ENCODE measurements around the gene FAF1.
A peak's percentile ranks its signal among the peaks of the same experiment; 100 is the strongest.

DNA sequence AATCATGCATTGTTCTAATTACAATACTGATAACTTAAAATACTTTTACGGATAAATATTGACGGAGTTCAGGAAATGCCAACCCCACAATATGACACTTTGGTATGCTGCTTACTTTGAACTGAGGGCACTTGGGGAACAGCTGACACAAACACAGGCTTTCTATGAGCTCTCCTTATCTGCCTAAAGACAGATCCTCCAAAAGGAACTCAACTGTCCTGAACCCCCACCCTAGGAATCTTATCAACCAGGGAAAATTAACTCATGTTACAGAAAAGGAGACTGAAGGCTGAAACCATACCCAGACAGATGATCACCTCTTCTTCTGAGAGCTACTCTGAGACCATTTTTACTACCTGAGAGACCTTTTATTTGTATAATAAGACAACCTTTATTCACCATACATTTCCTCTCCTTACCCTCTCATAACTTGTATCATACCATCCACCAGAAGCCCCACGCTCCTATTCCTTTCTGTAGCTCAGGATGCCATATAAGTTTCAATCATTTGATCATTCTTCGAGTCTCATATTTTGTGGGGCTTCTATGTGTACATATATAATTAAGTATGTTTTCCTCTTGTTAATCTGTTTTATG, 239.5 kb downstream of the FAF1 start:
- TF ChIP-seq MLLT1 (IDR thresholded peaks at IDR 0.05) (peak in 1 of 2 experiments; percentile 81; a peak in 2 of 4 replicates), GABPB1 (CRISPR knock-in tag; IDR thresholded peaks at IDR 0.05) (no peak), TFAP4 (CRISPR knock-in tag; IDR thresholded peaks at IDR 0.05; ENCODE audit: borderline replicate concordance) (peak; percentile 75; the same call in 1 of the 2 replicates), CREM (IDR thresholded peaks at IDR 0.05; ENCODE audit: low read depth) (0 out of 2 replicates have a peak, but pooled peaks have one; percentile 43), RFX1 (IDR thresholded peaks at IDR 0.05) (no peak), ZNF274 (IDR thresholded peaks at IDR 0.05; ENCODE audit: borderline replicate concordance, low read depth, low read length) (no peak), YY1 (IDR thresholded peaks at IDR 0.05; ENCODE audit: borderline replicate concordance in 1 of 3, control insufficient read depth in 1 of 3, extremely low read depth in 1 of 3, insufficient read depth in 3 of 3, insufficient read length in 1 of 3, insufficient replicate concordance in 2 of 3, low read depth in 1 of 3, low read length in 2 of 3) (no peak), POLR2A (conservative IDR thresholded peaks at IDR 0.05) (no peak), EP300 (IDR thresholded peaks at IDR 0.05; ENCODE audit: low read length) (peak; percentile 85), NFRKB (IDR thresholded peaks at IDR 0.05; ENCODE audit: low read depth) (no peak)
- TF ChIP-seq, protein P1, sequence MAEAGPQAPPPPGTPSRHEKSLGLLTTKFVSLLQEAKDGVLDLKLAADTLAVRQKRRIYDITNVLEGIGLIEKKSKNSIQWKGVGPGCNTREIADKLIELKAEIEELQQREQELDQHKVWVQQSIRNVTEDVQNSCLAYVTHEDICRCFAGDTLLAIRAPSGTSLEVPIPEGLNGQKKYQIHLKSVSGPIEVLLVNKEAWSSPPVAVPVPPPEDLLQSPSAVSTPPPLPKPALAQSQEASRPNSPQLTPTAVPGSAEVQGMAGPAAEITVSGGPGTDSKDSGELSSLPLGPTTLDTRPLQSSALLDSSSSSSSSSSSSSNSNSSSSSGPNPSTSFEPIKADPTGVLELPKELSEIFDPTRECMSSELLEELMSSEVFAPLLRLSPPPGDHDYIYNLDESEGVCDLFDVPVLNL (CRISPR knock-in tag; IDR thresholded peaks at IDR 0.05; ENCODE audit: low read depth), result no peak

All from K562 (cell line).